Measurements from ENCODE around the gene ARSI.

DNA sequence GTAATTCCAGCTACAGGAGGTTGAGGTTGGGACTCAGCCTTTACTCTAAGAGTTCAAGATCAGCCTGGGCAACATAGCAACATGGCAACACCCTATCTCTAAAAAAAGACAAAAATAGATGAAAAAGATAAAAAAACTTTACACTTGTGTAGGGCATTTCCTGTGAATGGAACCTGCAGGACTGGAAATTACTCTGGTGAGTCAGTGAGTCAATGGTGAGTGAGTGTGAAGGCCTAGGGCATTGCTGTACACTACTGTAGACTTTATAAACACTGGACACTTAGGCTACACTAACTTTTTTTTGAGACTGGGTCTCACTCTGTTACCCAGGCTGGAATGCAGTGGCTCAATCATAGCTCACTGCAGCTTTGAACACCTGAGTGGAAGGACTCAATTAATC is 19.5 kb upstream of the ARSI start:
- no peak for TF ChIP-seq CTCF (conservative IDR thresholded peaks at IDR 0.05 in 1 of 2, IDR thresholded peaks at IDR 0.05 in 1 of 2; ENCODE audit: extremely low read depth in 1 of 2, insufficient read depth in 1 of 2, low read depth in 1 of 2, low read length in 2 of 2)
- TF ChIP-seq EZH2 (IDR thresholded peaks at IDR 0.05; ENCODE audit: borderline replicate concordance, low read length): no peak

All from mammary epithelial cell (primary cell).